SK-N-SH (cell line): Measurements from ENCODE around the gene GPR149. TPM values are rescaled to one million over a fixed set of nuclear protein-coding genes. Genes with fewer than 3 reads are reported as not detected.

Experiments
- CTCF ChIA-PET: fragments of 300-600, 350-600 bp; formaldehyde crosslinking; extraction: SDS; loops from one replicate; lab custom pipeline; 2021; lab: Yijun Ruan, JAX
- POLR2A ChIA-PET: fragments of 350-600 bp; sonication (Branson Sonifier 250); formaldehyde crosslinking; extraction: SDS; loops from one replicate; lab custom pipeline; 2020; ENCODE audit warnings: antibody characterized with exemption, inconsistent platforms; lab: Yijun Ruan, JAX
- DNase-seq: peaks from one replicate; pipeline ENCODE4 v3.0.0; 2012
- H2AFZ ChIP-seq: fragments of 200-600 bp; sonication (generic); 2 replicates; pipeline ENCODE4 v1.8.1; 2016; ENCODE audit warnings: antibody characterized with exemption, mild to moderate bottlenecking, low read depth
- H3F3A ChIP-seq: fragments of 200-600 bp; sonication (generic); replicated peaks from 2 replicates; pipeline ENCODE3; 2016; ENCODE audit warnings: antibody characterized with exemption, mild to moderate bottlenecking; ENCODE audit not compliant: insufficient read depth
- H3K27ac ChIP-seq, 2 experiments: fragments of 200-500 bp in 1 of 2; fragments of 200-600 bp in 1 of 2; sonication (Bioruptor generic) in 1 of 2; sonication (generic), shearing (Covaris generic) in 1 of 2; 2 replicates each; pipeline versions ENCODE4 v1.5.1 to v1.6.1; 2014 to 2016; ENCODE audit warnings: low read depth in 2 of 2, inconsistent platforms in 1 of 2, low read length in 1 of 2, mild to moderate bottlenecking in 1 of 2, mixed read lengths in 1 of 2
- H3K27me3 ChIP-seq: fragments of 200-600 bp; sonication (generic), shearing (Covaris generic); 2 replicates; pipeline ENCODE4 v1.6.1; 2016; ENCODE audit warnings: mixed run types; ENCODE audit not compliant: insufficient read depth
- H3K36me3 ChIP-seq, 2 experiments: fragments of 200-500 bp in 1 of 2; fragments of 200-600 bp in 1 of 2; sonication (Bioruptor generic) in 1 of 2; sonication (generic) in 1 of 2; replicated peaks in 1 of 2; 2 replicates each; pipeline versions ENCODE3 to v1.5.1; 2014 to 2016; ENCODE audit warnings: low read length in 1 of 2, mild to moderate bottlenecking in 1 of 2; ENCODE audit not compliant: insufficient read depth in 2 of 2, control insufficient read depth in 1 of 2
- H3K4me1 ChIP-seq, 2 experiments: fragments of 200-500 bp in 1 of 2; fragments of 200-600 bp in 1 of 2; sonication (Bioruptor generic) in 1 of 2; sonication (generic), shearing (Covaris generic) in 1 of 2; 2 replicates each; pipeline versions ENCODE4 v1.5.1 to v1.6.1; 2014 to 2016; ENCODE audit warnings: low read depth in 1 of 2, low read length in 1 of 2, mixed run types in 1 of 2; ENCODE audit not compliant: insufficient read depth in 2 of 2, control insufficient read depth in 1 of 2
- H3K4me2 ChIP-seq: fragments of 200-600 bp; sonication (generic), shearing (Covaris generic); 2 replicates; pipeline ENCODE4 v1.6.1; 2017; ENCODE audit warnings: mixed run types
- H3K4me3 ChIP-seq, 2 experiments: fragments of 200-500 bp in 1 of 2; fragments of 200-600 bp in 1 of 2; sonication (Bioruptor generic) in 1 of 2; sonication (generic), shearing (Covaris generic) in 1 of 2; 2 replicates each; pipeline versions ENCODE4 v1.5.1 to v1.8.1; 2014 to 2016; ENCODE audit warnings: low read depth in 2 of 2, inconsistent platforms in 1 of 2, low read length in 1 of 2, mild to moderate bottlenecking in 1 of 2, mixed read lengths in 1 of 2, moderate library complexity in 1 of 2
- H3K79me2 ChIP-seq: fragments of 200-600 bp; sonication (generic); 2 replicates; pipeline ENCODE4 v1.8.1; 2017; ENCODE audit warnings: mild to moderate bottlenecking; ENCODE audit not compliant: insufficient read depth
- H3K9ac ChIP-seq: fragments of 200-600 bp; sonication (generic); 2 replicates; pipeline ENCODE4 v1.6.1; 2017; ENCODE audit warnings: mixed run types
- H3K9me2 ChIP-seq: fragments of 200-600 bp; sonication (generic); 2 replicates; pipeline ENCODE4 v1.6.1; 2017; ENCODE audit warnings: mixed run types
- H3K9me3 ChIP-seq: fragments of 200-600 bp; sonication (generic); 2 replicates; pipeline ENCODE4 v1.6.1; 2017; ENCODE audit warnings: mixed run types, mild to moderate bottlenecking, moderate library complexity
- H4K20me1 ChIP-seq: fragments of 200-600 bp; sonication (generic); 2 replicates; pipeline ENCODE4 v1.6.1; 2017; ENCODE audit warnings: mild to moderate bottlenecking, mixed run types; ENCODE audit not compliant: insufficient read depth
- CHD2 ChIP-seq: fragments of 150-350 bp; IDR thresholded peaks from 2 replicates; pipeline ENCODE4 v1.6.1; 2018; ENCODE audit warnings: low read length; ENCODE audit not compliant: partially characterized antibody
- ELF1 ChIP-seq: IDR thresholded peaks from 2 replicates; pipeline ENCODE4 v1.4.0; 2012
- EP300 ChIP-seq, 2 experiments: IDR thresholded peaks; 2 replicates each; pipeline versions ENCODE4 v1.4.0 to v1.6.1; 2012; ENCODE audit warnings: borderline replicate concordance in 1 of 2, low read depth in 1 of 2, low read length in 1 of 2
- EZH2phosphoT487 ChIP-seq: fragments of 200-600 bp; sonication (generic); IDR thresholded peaks from 2 replicates; pipeline ENCODE4 v1.6.1; 2017; ENCODE audit warnings: low read depth, mixed run types, mild to moderate bottlenecking, antibody characterized with exemption, moderate library complexity, borderline replicate concordance
- FOSL2 ChIP-seq: IDR thresholded peaks from 2 replicates; pipeline ENCODE4 v1.4.0; 2012; ENCODE audit warnings: low read depth, mild to moderate bottlenecking, moderate library complexity, borderline replicate concordance
- FOXM1 ChIP-seq: IDR thresholded peaks from 2 replicates; pipeline ENCODE4 v1.4.0; 2012; ENCODE audit warnings: low read depth, mild to moderate bottlenecking
- GABPA ChIP-seq: IDR thresholded peaks from 2 replicates; pipeline ENCODE4 v1.4.0; 2012; ENCODE audit warnings: low read depth, mild to moderate bottlenecking
- GATA2 ChIP-seq: sonication (generic); formaldehyde crosslinking; IDR thresholded peaks from 2 replicates; pipeline ENCODE4 v1.5.0; 2020; ENCODE audit warnings: mild to moderate bottlenecking, missing genetic modification reagents
- JUND ChIP-seq: IDR thresholded peaks from 2 replicates; pipeline ENCODE4 v1.4.0; 2012
- MXI1 ChIP-seq: IDR thresholded peaks from 2 replicates; pipeline ENCODE4 v1.6.1; 2012; ENCODE audit warnings: mild to moderate bottlenecking, low read depth, low read length, improper control_type of control experiment
- NFIC ChIP-seq: IDR thresholded peaks from 2 replicates; pipeline ENCODE4 v1.4.0; 2012; ENCODE audit warnings: borderline replicate concordance
- POLR2AphosphoS5 ChIP-seq: IDR thresholded peaks from 2 replicates; pipeline ENCODE4 v1.6.1; 2012; ENCODE audit warnings: low read depth, low read length
- RAD21 ChIP-seq: IDR thresholded peaks from 2 replicates; pipeline ENCODE4 v1.6.1; 2012; ENCODE audit warnings: mild to moderate bottlenecking, low read length
- RCOR1 ChIP-seq: fragments of 150-350 bp; IDR thresholded peaks from 2 replicates; pipeline ENCODE4 v1.6.1; 2017; ENCODE audit warnings: antibody characterized with exemption, low read length
- RFX5 ChIP-seq: IDR thresholded peaks from 2 replicates; pipeline ENCODE4 v1.6.1; 2012; ENCODE audit warnings: mild to moderate bottlenecking, improper control_type of control experiment, low read length
- RXRA ChIP-seq: IDR thresholded peaks from 2 replicates; pipeline ENCODE4 v1.4.0; 2012; ENCODE audit warnings: low read depth, mild to moderate bottlenecking, borderline replicate concordance
- TEAD4 ChIP-seq: IDR thresholded peaks from 2 replicates; pipeline ENCODE4 v1.4.0; 2012; ENCODE audit warnings: mild to moderate bottlenecking, borderline replicate concordance; ENCODE audit not compliant: insufficient read depth
- USF1 ChIP-seq: IDR thresholded peaks from 2 replicates; pipeline ENCODE4 v1.4.0; 2012; ENCODE audit warnings: low read depth, borderline replicate concordance
- USF2 ChIP-seq: fragments of 150-350 bp; IDR thresholded peaks from 2 replicates; pipeline ENCODE4 v1.6.1; 2017; ENCODE audit warnings: antibody characterized with exemption, low read length, low read depth, borderline replicate concordance
- ZBTB33 ChIP-seq: IDR thresholded peaks from 2 replicates; pipeline ENCODE4 v1.4.0; 2012; ENCODE audit warnings: low read depth, borderline replicate concordance
- WGBS: methylation state at CpG from one replicate; pipeline ENCODE4 v1.1.6; 2017; ENCODE audit warnings: low lambda C conversion rate; 5-methylcytosine and 5-hydroxymethylcytosine counted together
- polyA plus RNA-seq, 3 experiments: library from polyadenylated mRNA; depleted of rRNA; stranded (reverse); fragments of >200 nt; gene quantifications; 2 replicates each; pipeline ENCODE4 v1.2.3, GENCODE V29; 2012

Gene GPR149
- polyA plus RNA-seq, 1 of the 3 experiments (the other 2 are of a cell fraction), result not detected

- TF ChIP-seq MXI1, result no peak
- TF ChIP-seq ELF1, result no peak
- no peak for TF ChIP-seq RCOR1
- no peak for TF ChIP-seq USF2
- no peak for TF ChIP-seq GABPA
- TF ChIP-seq, all 33 proteins: peak for 0
Observed at GRCh38 chr3:154428286-154429206, 1.4 kb downstream of the GPR149 start (continued).

DNA sequence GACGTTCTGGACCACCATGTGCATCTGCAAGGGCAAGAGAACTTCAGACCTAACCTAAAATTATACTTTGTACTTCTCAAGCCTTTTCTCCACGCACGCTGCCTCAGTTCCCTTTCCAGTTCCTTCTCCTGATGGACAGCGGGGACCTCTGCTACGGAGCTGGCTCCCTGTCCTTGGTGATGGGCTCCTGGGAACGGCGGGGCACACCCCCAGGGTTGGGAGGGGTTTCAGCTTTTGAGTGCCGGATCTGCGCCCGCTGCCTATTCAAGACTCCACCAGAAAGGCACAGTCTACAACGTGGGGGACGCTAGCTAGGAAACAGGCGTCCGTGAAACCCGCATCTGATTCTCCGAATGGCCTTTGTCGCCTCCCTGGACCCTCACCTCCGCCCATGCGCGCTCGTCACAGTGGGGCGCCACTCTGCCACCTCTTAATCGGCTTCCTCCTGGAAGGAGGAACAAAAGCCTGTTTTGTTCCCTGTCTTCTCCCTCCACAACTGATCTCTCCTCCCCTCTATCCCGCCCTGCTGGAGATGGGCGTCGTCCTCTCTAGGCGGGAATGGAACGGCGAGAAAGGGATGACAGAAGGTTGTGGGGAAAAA, 2.2 kb downstream of the GPR149 start:
- Histone ChIP-seq H3K4me1 (no peaks in the 10 kb centered on the region; a peak in 1 of 4 replicates), H3K9me3 (no peaks in the 10 kb centered on the region), H3K27ac (no peak overlapping the region), H2AFZ (no peak overlapping the region), H3K36me3 (no peaks in the 10 kb centered on the region), H3K9ac (no peak overlapping the region), H3K27me3 (peaks cover 22% of the 10 kb centered on the region), H4K20me1 (no peaks in the 10 kb centered on the region), H3K4me2 (peak overlapping the region; percentile 44; the same call in 1 of the 2 replicates), H3F3A (no peaks in the 10 kb centered on the region), H3K4me3 (peak overlapping the region in 1 of 2 experiments; percentile 23; a peak in 1 of 4 replicates), H3K79me2 (no peaks in the 10 kb centered on the region), H3K9me2 (no peaks in the 10 kb centered on the region)
- POLR2A ChIA-PET, result no interaction called here
- CTCF ChIA-PET, result no interaction called here
- TF ChIP-seq GABPA (no peak), USF1 (no peak), RAD21 (no peak), CHD2 (no peak), POLR2AphosphoS5 (no peak), MXI1 (no peak), NFIC (no peak), FOSL2 (no peak), FOXM1 (no peak), TEAD4 (no peak), JUND (no peak), RXRA (no peak), RFX5 (no peak), GATA2 (CRISPR knock-in tag) (no peak), ZBTB33 (no peak), RCOR1 (no peak), EZH2phosphoT487 (no peak), EP300 (IDR thresholded peaks at IDR 0.05; ENCODE audit: borderline replicate concordance in 1 of 2, low read depth in 1 of 2, low read length in 1 of 2) (no peak)
- 14% methylated on average over 17 of the region's 29 CpGs for WGBS
- DNase-seq, result peak; percentile 26
